Calu3 (cell line): ENCODE data around the gene AGBL2. TPM values are rescaled to one million over a fixed set of nuclear protein-coding genes. Genes with fewer than 3 reads are reported as not detected.

ENCODE experiments used
- BruUV-seq: library from RNA; stranded (reverse); fragments of 400-500 nt; replicated peaks from 2 replicates; lab custom pipeline; 2021; lab: Mats Ljungman, UMichigan
- CTCF ChIA-PET: fragments of 300-600 bp; sonication (Branson Sonifier 250); formaldehyde crosslinking; loops from one replicate; lab custom pipeline; 2022; ENCODE audit warnings: antibody characterized with exemption; lab: Charles Lee
- DNase-seq: peaks from one replicate; pipeline ENCODE4 v3.0.0; 2022
- H3K27ac Mint-ChIP-seq: one replicate; pipeline ENCODE4 v1.8.0; 2022; ENCODE audit warnings: mixed read lengths; ENCODE audit not compliant: unreplicated experiment
- H3K27me3 Mint-ChIP-seq: one replicate; pipeline ENCODE4 v1.8.0; 2022; ENCODE audit warnings: mixed read lengths; ENCODE audit not compliant: unreplicated experiment
- H3K36me3 Mint-ChIP-seq: one replicate; pipeline ENCODE4 v1.8.0; 2022; ENCODE audit warnings: mild to moderate bottlenecking, moderate library complexity, mixed read lengths; ENCODE audit not compliant: insufficient read depth, unreplicated experiment
- H3K4me1 Mint-ChIP-seq: one replicate; pipeline ENCODE4 v1.8.0; 2022; ENCODE audit warnings: mild to moderate bottlenecking, low read depth, mixed read lengths; ENCODE audit not compliant: unreplicated experiment
- H3K4me3 Mint-ChIP-seq: one replicate; pipeline ENCODE4 v1.8.0; 2022; ENCODE audit warnings: mild to moderate bottlenecking, low read depth, moderate library complexity, mixed read lengths; ENCODE audit not compliant: unreplicated experiment
- H3K9me3 Mint-ChIP-seq: one replicate; pipeline ENCODE4 v1.8.0; 2022; ENCODE audit warnings: low read depth, mixed read lengths; ENCODE audit not compliant: unreplicated experiment
- CTCF ChIP-seq: fragments of 200-600 bp; IDR thresholded peaks from one replicate; pipeline ENCODE4 v1.8.0; 2022; ENCODE audit warnings: antibody characterized with exemption; ENCODE audit not compliant: unreplicated experiment
- intact Hi-C: fragments of 100-400 bp; cut with micrococcal nuclease; formaldehyde crosslinking; loops from one replicate; pipeline ENCODE4 v1.10.0; 2022; ENCODE audit not compliant: unreplicated experiment
- total RNA-seq: library from RNA; stranded (reverse); gene quantifications from 2 replicates; pipeline ENCODE4 v1.2.3, GENCODE V29; 2022

The AGBL2 gene
- total RNA-seq, 1 experiment from 2014 or later: 6.1 TPM

DNA sequence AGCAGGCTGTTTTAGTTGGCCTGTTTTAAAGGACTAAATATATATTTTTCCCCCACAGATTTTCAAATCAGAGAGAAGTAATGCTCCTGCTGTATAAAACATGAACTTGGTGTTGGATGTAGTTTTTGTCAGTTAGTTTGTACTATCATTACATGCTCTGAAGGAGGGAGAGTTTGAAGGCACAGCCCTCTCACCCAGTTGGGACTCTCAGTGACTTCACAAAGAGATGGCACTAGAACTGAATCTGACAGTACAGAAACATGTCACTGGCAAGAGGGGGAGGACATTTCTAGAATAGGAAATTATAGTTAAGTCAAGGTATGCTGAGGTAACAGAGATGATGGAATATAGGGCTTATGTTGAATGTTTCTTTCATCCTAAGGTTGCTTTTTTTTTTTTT, 99.9 kb downstream of the AGBL2 start:
- H3K9me3 Mint-ChIP-seq: no peaks in the 10 kb centered on the region
- BruUV-seq: no TSS peak
- peaks cover 16% of the 10 kb centered on the region for H3K36me3 Mint-ChIP-seq
- no peaks in the 10 kb centered on the region for H3K4me1 Mint-ChIP-seq
- intact Hi-C loops: no loop called here
- TF ChIP-seq CTCF: no peak
- DNase-seq: no peak
- H3K27me3 Mint-ChIP-seq: no peaks in the 10 kb centered on the region
- H3K4me3 Mint-ChIP-seq: no peak overlapping the region
- no peak overlapping the region for H3K27ac Mint-ChIP-seq
- CTCF ChIA-PET: interaction anchor here (0.7 kb wide), 1 partner anchor 215 kb away, joined by 4 read pairs; no protein-coding TSS in a partner anchor

DNA sequence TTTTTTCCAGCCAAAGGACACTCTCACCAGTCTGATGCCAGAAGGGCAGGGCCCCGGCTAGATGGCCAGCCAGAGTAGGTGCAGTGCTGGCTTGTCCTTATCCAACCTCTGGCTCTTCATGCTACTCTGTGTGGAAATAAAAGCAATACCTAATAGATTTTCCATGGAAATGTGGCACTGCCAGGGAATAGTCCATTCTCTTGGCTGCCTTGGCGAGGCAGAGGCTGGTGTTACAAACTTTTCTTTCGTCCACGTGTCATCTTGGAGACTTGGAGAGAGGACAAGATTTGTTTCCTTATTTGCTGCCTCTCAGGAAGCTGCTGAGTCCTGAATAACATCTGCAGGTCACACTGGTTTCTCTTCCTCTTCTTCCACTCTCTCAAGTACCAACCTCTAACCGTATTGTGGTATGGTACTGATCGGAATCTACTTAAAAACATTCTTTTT, 103.8 kb downstream of the AGBL2 start:
- BruUV-seq: no TSS peak

DNA sequence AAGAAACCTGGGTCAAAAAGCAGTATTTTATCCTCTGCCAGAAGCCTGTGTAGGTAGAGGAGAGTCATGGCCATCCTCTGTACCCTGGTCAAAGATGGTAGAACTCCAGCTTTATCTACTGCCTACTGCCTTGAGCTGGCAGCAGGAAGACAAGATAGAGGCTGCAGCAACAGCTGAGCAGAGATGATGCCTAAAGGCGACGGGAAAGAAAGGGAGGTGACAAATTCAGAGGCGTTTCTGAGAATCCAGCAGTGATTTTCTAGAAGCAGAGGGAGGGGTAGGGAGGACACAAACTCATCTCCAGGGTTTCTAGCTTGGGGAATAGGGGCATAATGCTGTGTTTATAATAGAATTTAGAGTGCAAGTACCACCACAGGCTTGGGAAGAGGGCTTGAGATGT, 105.5 kb downstream of the AGBL2 start:
- H3K27me3 Mint-ChIP-seq: peaks cover 19% of the 10 kb centered on the region
- CTCF ChIA-PET: no interaction called here
- DNase-seq: no peak
- H3K36me3 Mint-ChIP-seq: no peaks in the 10 kb centered on the region
- intact Hi-C loops: no loop called here
- H3K4me3 Mint-ChIP-seq: no peak overlapping the region
- H3K27ac Mint-ChIP-seq: no peak overlapping the region
- no peaks in the 10 kb centered on the region for H3K9me3 Mint-ChIP-seq
- no TSS peak for BruUV-seq
- no peaks in the 10 kb centered on the region for H3K4me1 Mint-ChIP-seq
- TF ChIP-seq CTCF: no peak

More for the DNA sequence above, 103.8 kb downstream of the AGBL2 start:
- no peaks in the 10 kb centered on the region for H3K36me3 Mint-ChIP-seq
- H3K9me3 Mint-ChIP-seq: no peaks in the 10 kb centered on the region
- H3K27me3 Mint-ChIP-seq: peaks cover 8% of the 10 kb centered on the region
- H3K27ac Mint-ChIP-seq: no peak overlapping the region
- no peaks in the 10 kb centered on the region for H3K4me1 Mint-ChIP-seq
- no peak overlapping the region for H3K4me3 Mint-ChIP-seq
- no peak for TF ChIP-seq CTCF
- CTCF ChIA-PET: no interaction called here
- intact Hi-C loops: no loop called here
- DNase-seq: no peak

Other genes with a start within 250 kb of the AGBL2 start
- gene CELF1, start 162.2 kb downstream of the AGBL2 start, total RNA-seq: 150 and 157 TPM in 2 replicates
- 49.0 and 49.7 TPM in 2 replicates for gene PTPMT1, start 149.8 kb downstream of the AGBL2 start, total RNA-seq
- 14.0 and 14.6 TPM in 2 replicates for gene KBTBD4, start 136.4 kb downstream of the AGBL2 start, total RNA-seq
- gene NDUFS3, start 136.3 kb downstream of the AGBL2 start, total RNA-seq: 104 and 107 TPM in 2 replicates
- not detected in 2 replicates for gene FAM180B, start 128.7 kb downstream of the AGBL2 start, total RNA-seq
- gene C1QTNF4, start 121.0 kb downstream of the AGBL2 start, total RNA-seq: not detected in 2 replicates
- gene MTCH2, start 72.8 kb downstream of the AGBL2 start, total RNA-seq: 103 TPM in 2 replicates
- gene FNBP4, start 52.0 kb upstream of the AGBL2 start, total RNA-seq: 91.6 and 108 TPM in 2 replicates
- 50.6 and 54.7 TPM in 2 replicates for gene NUP160, start 133.0 kb upstream of the AGBL2 start, total RNA-seq